Measurements from ENCODE around the gene PDXK.

The PDXK gene

GRCh38 chr21:43726686-43727518, 8.0 kb downstream of the PDXK start:
- no peak for DNase-seq

- no peak for DNase-seq
These were observed 8.7 kb downstream of the PDXK start for GRCh38 chr21:43727519-43728153.

GRCh38 chr21:43728154-43728466, 9.2 kb downstream of the PDXK start:
- no peak for DNase-seq

DNA sequence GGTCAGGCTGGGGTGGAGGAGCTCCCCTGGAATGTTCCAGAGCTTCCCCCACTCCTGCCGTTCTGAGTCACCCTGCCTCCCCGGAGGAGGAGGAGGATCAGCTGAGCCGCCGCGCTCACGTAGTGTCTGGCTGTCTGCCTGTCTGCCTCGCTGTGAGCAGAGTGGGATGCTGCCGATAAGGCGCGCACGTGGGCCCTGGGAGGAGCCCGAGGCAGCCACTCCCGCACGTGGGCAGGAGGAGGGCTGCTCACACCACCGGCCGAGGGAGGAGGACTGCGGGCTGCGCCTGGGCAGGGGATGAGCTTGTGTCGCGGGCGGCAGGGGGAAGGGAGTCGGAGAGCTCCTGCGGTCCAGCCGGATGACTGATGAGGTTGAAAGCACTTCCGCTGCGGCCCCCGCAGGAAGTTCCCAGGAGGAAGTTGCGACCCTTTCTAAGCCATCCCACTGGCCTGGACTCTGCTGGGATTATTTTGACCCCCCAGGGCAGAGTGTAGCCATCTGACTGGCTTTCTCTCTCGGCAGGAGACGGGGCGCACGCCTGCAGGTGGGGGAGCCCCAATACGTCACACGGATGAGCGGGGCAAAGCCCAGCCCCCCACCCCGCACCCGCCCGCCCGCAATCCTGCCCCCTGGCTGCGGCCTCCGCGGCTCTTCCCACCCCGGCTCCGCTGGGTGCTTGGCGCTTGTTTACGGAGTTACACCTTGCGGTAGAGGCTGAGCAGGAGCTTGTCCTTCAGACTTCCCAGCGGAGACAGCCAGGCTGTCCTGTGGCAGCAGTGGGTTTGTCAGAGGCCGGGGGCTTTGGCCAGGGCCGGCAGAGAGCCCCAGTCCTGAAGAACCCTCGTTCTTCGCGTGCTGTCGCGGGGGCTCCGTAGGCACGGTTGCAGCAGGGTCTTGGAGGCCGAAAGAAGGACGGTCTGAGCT, 9.8 kb downstream of the PDXK start:
- DNase-seq = peak; percentile 82 to 85

- no peak for DNase-seq
These were observed 12.5 kb downstream of the PDXK start for GRCh38 chr21:43731476-43731875.

DNA sequence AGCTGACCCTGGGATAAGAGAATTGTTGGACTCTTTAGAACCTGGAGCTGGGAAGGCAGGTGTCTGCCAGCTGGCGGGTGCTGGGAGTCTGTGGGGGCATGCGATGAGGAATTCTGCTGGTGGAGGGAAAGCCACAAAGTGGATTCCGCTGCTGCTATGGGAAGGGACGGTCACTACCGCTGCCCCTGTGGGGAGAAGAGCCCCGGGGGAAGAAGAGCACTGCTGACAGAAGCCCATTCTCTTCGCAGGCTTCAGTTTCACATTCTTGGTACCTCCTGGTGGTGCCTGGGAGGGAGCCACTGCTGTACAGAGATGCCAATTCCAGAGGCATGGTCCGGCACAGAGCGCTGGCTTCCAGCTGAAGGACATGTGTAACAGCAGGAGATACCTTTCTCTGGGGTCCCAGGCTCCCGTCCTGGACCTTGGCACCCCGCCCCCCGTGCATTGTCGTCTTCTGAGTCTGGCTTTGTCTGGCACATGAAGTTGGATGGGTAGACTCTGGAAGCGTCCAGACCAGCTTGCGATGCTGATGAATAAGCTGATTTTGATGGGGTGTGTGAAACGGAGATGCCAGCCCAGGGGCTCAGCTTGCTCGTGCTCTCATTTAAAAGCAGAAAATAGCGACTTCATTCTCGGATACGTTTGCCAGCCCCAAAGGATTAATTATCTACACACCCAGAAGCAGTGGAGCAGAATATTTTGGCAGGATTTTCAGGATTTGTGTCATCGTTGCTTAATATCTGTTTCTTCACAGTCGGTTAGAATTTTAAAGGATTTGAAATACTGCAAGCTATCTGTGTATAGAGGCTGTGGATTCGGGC, 13.2 kb downstream of the PDXK start:
- DNase-seq = no peak

DNA sequence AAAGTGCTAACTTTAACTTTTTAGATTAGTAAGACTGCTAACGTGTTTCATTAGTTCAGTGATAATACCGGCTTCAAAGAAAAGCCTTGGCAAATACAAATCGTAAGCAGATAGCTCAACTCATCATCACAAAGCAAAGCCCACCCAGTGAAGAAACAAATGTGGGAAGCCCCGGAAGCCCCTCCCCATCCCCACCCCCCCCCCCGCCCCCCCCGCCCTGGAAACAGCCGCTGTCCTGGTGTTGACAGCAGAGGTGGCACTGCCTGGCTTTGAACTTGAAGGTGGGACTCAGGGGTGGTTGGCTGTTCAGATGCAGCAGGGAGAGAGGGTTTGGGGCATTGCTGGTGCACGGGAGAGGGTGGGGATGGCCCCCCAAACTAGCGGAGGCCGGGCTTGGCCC, 14.1 kb downstream of the PDXK start:
- DNase-seq = no peak

GRCh38 chr21:43733529-43734071, 14.7 kb downstream of the PDXK start:
- no peak for DNase-seq

- no peak for DNase-seq
These were observed 15.4 kb downstream of the PDXK start for GRCh38 chr21:43734131-43734927.

GRCh38 chr21:43734928-43735229, 15.9 kb downstream of the PDXK start:
- no peak for DNase-seq

GRCh38 chr21:43735236-43736091, 16.5 kb downstream of the PDXK start:
- no peak for DNase-seq

- DNase-seq = no peak
These were observed 17.4 kb downstream of the PDXK start for GRCh38 chr21:43736224-43736883.

DNA sequence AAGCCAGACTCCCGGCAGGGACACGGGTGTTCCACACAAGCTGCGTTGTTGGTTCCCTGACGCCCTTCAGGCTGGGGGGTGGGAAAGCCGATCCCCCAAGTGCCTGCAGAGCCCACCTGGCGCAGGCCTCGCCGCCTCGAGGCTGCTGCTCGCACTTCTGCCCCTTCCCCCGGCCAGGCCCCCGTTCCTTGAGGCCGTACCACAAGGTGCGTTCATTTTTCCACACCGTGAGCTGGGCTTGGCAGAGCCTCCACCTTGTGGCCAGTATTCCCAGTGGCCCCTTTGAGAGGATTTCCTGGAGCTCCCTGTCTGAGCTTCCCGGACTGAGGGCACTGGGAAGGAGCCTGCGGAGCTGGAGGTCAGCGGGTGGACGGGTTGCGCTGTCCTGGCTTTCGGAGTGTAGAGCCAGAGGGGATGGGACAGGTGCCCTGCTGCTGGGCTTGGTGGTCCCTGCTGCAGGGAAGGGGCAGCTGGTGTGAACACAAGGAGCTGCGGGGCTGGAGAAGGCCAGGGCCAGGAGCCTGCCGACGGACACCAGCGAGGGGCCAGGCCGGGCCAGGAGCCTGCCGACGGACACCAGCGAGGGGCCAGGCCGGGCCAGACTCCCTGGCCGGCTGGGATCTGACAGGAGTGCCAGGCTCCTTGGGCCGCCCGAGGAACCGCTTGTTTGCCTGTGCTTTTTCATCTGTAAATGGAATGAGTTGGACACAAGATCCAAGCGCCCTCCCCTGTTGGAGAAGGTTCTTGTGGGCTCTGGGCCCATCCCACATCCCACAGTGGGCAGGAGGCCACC, 18.4 kb downstream of the PDXK start:
- DNase-seq = no peak

DNA sequence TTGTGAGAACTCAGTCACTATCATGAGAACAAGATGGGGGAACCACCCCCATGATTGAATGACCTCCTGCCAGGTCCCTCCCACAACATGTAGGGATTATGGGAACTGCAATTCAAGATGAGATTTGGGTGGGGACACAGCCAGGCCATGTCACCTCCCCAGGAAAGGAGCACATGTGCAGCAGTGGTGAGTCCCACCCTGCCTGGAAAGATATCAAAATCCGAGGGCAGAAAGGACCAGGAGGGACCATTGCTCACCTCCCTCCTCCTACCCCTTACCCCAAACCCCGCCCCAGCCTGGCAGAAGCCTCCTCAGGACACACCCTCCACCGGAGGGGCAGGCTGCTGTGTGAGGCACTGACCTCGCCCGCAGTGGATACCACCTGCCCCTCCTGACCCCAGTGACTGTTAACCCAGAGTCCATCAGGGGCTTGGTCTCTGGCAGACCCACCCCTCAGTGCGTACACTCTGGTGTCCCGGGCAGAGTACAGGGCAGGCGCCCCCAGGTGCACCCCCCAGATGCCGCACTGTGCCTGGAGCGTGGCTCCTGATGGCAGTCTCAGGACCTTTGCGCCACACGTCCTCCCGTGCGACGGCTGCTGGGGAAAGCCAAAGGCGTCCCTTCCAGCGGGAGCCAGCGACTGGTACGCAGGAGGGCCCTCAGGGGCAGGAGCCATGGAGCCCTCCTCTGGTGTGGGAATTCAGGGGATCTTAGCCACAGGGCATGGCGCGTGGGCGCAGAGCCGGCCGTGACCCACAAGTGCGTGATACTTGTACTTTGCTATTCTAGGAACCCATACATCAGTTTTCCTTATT, 20.9 kb downstream of the PDXK start:
- no peak for DNase-seq

- DNase-seq = no peak
These were observed 21.7 kb downstream of the PDXK start for GRCh38 chr21:43740497-43741156.

DNA sequence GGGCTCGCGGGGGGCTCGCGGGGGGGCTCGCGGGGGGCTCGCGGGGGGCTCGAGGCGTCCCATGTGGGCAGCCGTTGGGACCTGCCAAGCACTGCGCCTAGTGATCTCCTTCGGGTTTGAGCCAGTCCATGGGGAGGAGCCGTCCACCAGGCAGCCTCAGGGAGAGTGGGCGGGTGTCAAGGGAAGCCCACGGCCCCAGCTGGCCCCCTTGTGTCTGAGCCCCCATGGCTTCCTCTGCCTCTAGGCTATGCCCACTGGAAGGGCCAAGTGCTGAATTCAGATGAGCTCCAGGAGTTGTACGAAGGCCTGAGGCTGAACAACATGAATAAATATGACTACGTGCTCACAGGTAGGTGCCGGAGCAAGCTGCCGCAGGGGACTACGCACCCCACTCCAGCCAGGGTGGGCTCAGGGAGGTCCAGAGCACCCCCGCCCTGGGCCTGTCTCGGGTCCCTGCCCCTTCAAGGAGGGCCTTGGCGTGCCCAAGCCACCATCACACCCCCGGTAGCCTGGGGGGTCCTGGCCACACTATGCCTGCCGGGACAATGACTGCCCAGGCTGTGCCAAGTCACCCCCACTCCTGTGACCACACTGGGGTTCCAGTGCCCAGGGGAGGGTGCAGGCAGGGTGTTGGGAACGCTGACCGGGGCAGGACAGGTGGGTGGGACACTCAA, 22.6 kb downstream of the PDXK start:
- DNase-seq = no peak

DNA sequence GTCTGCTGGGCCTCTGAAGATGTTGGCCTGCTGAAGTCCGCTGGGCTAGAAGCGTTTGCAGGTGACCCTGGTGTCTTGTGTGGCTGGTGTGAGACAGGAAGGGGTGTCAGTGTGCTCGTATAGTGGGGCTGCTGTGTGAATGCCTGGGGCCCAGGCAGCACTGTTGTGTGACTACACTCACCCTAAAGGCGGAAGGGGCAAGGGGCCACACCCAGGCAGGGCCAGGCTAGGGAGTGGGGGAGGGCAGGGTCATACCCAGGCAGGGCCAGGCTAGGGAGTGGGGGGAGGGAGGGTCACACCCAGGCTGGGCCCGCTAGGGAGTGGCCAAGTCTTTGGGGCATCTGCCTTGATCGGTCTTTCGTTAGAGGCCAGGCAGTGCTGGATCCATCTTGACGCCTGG, 25.0 kb downstream of the PDXK start:
- no peak for DNase-seq
